Measurements from ENCODE around the gene SPECC1.

DNA sequence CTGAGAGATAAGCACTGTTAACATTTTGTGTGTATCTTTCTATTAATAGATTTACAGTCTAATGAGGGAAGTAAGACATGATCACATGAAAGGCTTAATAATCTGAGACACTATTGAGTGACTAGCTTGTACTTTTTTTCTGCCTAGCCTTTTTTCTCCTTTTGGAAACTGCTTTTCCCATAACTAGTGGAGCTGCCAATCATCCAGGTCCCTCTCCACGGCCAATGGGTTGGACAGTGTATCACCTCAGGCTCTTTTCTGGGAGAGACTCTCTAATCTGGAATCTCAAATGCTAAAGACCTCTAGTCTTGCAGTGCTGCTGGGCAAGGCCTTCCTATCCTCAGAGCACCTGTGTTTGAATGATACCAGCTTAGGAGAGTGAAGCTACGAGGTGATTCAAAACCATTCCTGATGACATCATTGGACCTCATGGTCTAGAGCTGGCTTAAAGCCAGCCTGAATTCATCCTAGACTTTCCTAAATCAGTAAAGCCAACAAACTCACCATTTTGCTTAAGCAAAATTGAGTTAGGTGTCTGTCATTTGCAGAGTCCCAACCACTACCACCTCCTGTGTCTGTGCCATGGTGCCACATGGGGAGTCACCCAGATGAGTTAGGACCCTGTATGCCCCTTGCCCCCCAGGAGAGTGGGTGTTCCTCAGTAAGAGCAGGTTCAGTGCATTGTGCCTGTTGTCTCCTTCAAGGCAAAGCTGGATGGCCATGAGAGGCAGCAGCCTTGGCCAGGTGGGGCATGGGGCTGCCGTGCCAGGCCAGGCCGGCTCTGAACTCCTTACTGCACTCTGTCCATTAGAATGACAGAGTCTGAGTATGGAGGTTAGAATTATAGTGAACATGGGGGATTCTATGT lies 62.9 kb downstream of the SPECC1 start:
- TF ChIP-seq POLR2AphosphoS5 (IDR thresholded peaks at IDR 0.05; ENCODE audit: low read depth) (no peak), CTCF (IDR thresholded peaks at IDR 0.05; ENCODE audit: insufficient read depth, low read length) (no peak)

Data from HL-60 (cell line).